ENCODE results near the gene MLLT6.

- TF ChIP-seq POLR2A (IDR thresholded peaks at IDR 0.05) (no peak), EP300 (IDR thresholded peaks at IDR 0.05; ENCODE audit: low read depth) (no peak)
- TF ChIP-seq, protein P1, sequence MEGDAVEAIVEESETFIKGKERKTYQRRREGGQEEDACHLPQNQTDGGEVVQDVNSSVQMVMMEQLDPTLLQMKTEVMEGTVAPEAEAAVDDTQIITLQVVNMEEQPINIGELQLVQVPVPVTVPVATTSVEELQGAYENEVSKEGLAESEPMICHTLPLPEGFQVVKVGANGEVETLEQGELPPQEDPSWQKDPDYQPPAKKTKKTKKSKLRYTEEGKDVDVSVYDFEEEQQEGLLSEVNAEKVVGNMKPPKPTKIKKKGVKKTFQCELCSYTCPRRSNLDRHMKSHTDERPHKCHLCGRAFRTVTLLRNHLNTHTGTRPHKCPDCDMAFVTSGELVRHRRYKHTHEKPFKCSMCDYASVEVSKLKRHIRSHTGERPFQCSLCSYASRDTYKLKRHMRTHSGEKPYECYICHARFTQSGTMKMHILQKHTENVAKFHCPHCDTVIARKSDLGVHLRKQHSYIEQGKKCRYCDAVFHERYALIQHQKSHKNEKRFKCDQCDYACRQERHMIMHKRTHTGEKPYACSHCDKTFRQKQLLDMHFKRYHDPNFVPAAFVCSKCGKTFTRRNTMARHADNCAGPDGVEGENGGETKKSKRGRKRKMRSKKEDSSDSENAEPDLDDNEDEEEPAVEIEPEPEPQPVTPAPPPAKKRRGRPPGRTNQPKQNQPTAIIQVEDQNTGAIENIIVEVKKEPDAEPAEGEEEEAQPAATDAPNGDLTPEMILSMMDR (IDR thresholded peaks at IDR 0.05) = no peak
Measured at GRCh38 chr17:38687286-38687685, 17.8 kb upstream of the MLLT6 start.
